Measurements from ENCODE around the gene PPP4R2.

DNA sequence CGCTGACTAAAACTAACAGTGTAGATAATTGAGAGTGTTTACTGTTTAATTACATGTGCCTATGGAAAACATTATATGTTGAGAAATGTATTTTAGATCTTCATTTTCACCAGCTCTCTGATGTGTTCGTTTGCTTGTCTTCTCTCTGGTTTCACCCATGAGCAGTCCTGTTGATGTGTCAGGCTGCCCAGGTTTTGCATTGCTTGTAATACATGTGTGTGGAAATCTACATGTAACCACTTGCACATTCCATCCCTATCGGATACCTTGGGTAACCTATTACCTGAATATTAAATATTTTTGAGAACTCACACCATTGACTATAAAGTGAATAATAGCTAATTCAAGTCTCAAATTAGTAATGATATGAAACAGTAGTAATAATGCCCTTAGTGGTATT, 13.1 kb downstream of the PPP4R2 start:
- TF ChIP-seq, protein P1, sequence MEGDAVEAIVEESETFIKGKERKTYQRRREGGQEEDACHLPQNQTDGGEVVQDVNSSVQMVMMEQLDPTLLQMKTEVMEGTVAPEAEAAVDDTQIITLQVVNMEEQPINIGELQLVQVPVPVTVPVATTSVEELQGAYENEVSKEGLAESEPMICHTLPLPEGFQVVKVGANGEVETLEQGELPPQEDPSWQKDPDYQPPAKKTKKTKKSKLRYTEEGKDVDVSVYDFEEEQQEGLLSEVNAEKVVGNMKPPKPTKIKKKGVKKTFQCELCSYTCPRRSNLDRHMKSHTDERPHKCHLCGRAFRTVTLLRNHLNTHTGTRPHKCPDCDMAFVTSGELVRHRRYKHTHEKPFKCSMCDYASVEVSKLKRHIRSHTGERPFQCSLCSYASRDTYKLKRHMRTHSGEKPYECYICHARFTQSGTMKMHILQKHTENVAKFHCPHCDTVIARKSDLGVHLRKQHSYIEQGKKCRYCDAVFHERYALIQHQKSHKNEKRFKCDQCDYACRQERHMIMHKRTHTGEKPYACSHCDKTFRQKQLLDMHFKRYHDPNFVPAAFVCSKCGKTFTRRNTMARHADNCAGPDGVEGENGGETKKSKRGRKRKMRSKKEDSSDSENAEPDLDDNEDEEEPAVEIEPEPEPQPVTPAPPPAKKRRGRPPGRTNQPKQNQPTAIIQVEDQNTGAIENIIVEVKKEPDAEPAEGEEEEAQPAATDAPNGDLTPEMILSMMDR (IDR thresholded peaks at IDR 0.05): no peak
- TF ChIP-seq POLR2A (IDR thresholded peaks at IDR 0.05): no peak
